Coronary artery (tissue), 2 donors: Measurements from ENCODE around the gene POLE4.

Experiments
- DNase-seq: peaks from one replicate; pipeline ENCODE4 v3.0.0-alpha.2; 2017; ENCODE audit warnings: low spot score
- H3K27ac ChIP-seq, 2 donors: fragments of 200-600 bp; sonication (generic); one replicate each; pipeline ENCODE4 v1.5.1; 2016 to 2019
- H3K4me3 ChIP-seq: fragments of 200-600 bp; sonication (generic); 2 replicates; pipeline ENCODE4 v1.5.1; 2016; ENCODE audit warnings: mild to moderate bottlenecking, moderate library complexity
- TF ChIP-seq, protein P1 (sequence below): fragments of 200-600 bp; sonication (generic); IDR thresholded peaks from one replicate; pipeline ENCODE4 v1.5.1; 2019; ENCODE audit warnings: antibody characterized with exemption

The POLE4 gene, protein sequence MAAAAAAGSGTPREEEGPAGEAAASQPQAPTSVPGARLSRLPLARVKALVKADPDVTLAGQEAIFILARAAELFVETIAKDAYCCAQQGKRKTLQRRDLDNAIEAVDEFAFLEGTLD

DNA sequence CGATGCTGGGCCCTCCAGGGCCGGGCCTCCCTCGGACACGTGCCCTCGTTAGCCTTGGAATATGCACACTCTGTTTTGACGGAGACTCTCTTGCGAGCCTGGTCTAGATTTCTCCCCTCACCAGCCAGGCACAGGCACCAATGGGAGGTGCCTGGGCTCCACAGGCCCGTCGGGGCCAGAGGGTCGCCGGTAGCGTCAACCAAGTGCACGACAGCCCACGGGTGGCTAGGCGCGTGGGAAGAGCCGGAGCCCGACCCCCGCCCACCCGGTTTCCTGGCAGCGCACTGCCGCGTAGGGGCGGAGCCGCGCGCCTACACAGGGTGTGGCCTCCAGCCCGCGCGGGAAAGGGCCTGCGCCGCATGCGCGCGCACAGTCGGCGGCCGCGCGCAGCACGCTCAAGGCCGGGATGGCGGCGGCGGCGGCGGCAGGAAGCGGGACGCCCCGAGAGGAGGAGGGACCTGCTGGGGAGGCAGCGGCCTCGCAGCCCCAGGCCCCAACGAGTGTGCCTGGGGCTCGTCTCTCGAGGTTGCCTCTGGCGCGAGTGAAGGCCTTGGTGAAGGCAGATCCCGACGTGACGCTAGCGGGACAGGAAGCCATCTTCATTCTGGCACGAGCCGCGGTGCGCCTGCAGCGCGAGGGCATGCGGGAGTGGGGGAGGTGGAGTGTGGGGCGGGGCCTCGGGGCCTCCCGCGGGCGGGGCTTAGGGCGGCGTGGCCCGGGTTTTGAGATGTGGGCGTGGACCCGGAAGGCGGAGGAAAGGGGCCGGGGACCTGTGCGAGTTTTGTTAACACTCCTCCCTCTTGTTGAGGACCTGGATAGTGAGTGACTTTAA is at the start of gene POLE4:
Gene POLE4 (plus strand): TSS at position 370 of the 832 bp plus-strand sequence. CDS start 37 bp downstream, at position 407.
- Histone ChIP-seq H3K4me3 (peak within 1 kb of the TSS; percentile 87), H3K27ac (peak within 1 kb of the TSS; percentile 87 to 96)
- peak; percentile 95 for DNase-seq
- TF ChIP-seq, protein P1, sequence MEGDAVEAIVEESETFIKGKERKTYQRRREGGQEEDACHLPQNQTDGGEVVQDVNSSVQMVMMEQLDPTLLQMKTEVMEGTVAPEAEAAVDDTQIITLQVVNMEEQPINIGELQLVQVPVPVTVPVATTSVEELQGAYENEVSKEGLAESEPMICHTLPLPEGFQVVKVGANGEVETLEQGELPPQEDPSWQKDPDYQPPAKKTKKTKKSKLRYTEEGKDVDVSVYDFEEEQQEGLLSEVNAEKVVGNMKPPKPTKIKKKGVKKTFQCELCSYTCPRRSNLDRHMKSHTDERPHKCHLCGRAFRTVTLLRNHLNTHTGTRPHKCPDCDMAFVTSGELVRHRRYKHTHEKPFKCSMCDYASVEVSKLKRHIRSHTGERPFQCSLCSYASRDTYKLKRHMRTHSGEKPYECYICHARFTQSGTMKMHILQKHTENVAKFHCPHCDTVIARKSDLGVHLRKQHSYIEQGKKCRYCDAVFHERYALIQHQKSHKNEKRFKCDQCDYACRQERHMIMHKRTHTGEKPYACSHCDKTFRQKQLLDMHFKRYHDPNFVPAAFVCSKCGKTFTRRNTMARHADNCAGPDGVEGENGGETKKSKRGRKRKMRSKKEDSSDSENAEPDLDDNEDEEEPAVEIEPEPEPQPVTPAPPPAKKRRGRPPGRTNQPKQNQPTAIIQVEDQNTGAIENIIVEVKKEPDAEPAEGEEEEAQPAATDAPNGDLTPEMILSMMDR: no peak

DNA sequence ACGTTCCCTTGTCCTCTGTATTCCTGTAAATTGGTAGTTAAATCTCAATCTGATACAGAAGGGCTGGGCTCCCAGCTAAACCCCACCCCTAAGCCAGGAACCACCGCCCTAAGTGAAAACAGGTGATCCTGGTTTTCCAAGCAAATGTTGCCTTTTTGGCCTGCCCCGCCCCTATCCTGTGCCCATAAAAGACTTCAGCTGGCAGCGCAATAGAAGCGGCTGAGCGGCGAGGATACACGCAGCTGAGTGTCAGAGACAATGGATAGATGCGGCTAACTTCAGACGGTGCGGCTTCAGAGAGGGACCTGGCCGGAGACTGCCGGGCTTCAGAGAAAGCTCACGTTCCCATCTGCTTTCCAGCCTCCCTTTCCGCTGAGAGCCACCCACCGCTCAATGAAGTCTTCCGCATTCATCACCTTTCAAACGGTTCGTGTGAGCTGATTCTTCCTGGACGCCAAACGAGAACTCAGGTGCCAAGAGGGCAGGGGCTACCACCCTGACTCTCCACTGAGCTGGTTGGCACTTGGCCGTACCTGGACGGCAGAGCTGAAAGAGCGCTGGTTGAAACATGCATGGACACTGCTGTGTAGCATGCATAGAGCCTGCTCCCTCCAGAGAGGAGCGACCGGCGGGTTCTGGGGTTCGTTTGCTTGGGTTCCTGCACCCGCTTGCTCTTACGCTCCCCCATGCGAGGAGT is 49.5 kb upstream of the POLE4 start:
- Histone ChIP-seq H3K4me3 (no peak overlapping the region), H3K27ac (no peak overlapping the region)
- TF ChIP-seq, protein P1: no peak
- DNase-seq: no peak

DNA sequence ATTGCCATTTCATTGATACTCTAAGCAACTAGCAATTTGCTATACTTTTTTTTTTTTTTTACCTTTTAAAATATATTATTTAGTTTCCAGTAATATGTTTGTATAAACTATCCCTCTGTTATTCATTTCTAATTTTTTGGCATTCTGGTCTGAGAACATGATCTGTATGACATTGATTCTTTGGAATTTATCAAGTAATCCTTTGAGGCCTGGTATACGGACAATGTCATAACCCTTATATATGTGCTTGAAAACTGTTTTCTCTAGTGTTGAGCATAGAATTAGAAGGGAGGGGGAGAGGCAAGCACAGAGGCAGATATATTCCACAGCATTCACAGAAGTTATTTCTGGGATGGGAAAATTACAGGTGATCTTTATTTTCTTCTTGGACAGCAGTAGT is 48.2 kb upstream of the POLE4 start:
- Histone ChIP-seq H3K27ac (no peak overlapping the region), H3K4me3 (no peak overlapping the region)
- TF ChIP-seq, protein P1: no peak
- DNase-seq: no peak

DNA sequence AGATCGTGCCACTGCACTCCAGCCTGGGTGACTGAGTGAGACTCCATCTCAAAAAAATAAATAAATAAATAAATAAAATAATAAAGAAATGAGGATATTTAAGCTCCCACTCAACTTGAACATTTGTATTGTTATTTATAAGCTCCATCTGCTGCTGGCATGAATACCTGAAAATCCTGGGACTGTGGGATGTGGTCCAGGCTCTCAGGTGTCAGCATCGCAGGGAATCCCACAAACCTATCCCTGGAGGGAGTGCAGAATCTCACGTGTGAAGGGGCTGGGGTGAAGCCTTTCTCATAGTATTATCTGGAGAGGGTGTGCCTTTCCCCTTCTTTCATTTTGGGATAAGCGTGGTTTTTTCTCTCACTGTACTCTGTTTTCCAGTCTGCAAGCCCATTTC is 47.4 kb upstream of the POLE4 start:
- Histone ChIP-seq H3K27ac (no peak overlapping the region), H3K4me3 (no peak overlapping the region)
- no peak for DNase-seq
- TF ChIP-seq, protein P1: no peak

DNA sequence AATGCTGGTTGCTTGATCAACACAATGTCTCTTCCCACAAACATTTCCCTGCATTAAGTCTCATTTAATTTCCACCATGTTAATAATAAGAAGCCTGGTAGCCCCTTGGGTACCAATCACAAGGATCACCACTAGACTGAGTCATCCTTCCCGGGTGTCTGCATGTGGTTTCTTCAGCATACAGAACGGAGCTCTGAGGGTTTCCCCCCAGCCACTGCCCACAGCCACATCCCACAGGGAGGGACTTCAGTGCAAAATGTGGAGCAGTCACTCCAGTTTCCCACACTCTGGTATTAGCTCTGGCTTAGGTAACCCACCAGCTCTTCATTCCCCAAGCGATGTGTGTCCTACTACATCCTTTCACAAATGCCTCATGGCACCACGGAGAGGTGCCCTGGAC is 42.7 kb upstream of the POLE4 start:
- TF ChIP-seq, protein P1: no peak
- no peak overlapping the region for H3K27ac ChIP-seq
- H3K4me3 ChIP-seq: no peak overlapping the region
- DNase-seq: no peak

DNA sequence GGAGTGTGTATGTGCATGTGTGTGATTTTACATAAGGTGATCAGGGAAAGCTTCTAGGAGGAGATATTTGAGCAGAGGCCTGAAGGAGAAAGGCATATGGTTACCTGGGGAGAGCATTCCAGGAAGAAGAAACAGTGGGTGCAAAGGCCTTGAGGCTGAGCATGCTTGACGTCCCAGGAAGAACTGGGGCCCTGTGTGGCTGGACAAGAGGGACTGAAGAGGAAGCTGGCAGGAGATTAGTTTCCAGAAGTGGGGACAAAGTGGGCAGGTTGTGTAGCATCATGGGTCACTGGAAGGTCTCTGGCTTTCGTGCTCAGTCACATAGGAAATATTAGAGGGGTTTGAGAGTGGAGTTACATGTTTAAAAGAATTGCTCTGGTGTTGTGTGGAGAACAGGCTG is 42.0 kb upstream of the POLE4 start:
- no peak overlapping the region for H3K4me3 ChIP-seq
- TF ChIP-seq, protein P1: no peak
- no peak overlapping the region for H3K27ac ChIP-seq
- DNase-seq: no peak
